K562 (cell line): ENCODE results near the gene MBOAT1. TPM values are rescaled to one million over a fixed set of nuclear protein-coding genes. Genes with fewer than 3 reads are reported as not detected.

Source experiments
- BCOR ChIP-seq: fragments of 450-650 bp; IDR thresholded peaks from 2 replicates; pipeline ENCODE4 v1.6.1; 2016
- CCAR2 ChIP-seq: fragments of 200-400 bp; formaldehyde crosslinking; IDR thresholded peaks from 2 replicates; pipeline ENCODE4 v1.6.1; 2017; ENCODE audit warnings: mild to moderate bottlenecking, low read depth, low read length
- CUX1 ChIP-seq: fragments of 200-800 bp; sonication (Bioruptor generic); IDR thresholded peaks from 2 replicates; pipeline ENCODE4 v1.6.1; 2016; ENCODE audit warnings: missing genetic modification characterization, missing compliant biosample characterization
- HDAC1 ChIP-seq, 2 experiments: fragments of 450-650 bp; IDR thresholded peaks; 2 replicates each; pipeline ENCODE4 v1.6.1; 2016 to 2017; ENCODE audit warnings: inconsistent platforms in 1 of 2, mild to moderate bottlenecking in 1 of 2, moderate library complexity in 1 of 2
- HDGF ChIP-seq: fragments of 450-650 bp; IDR thresholded peaks from 2 replicates; pipeline ENCODE4 v1.6.1; 2016
- HIVEP1 ChIP-seq: fragments of 250-450 bp; sonication (Bioruptor Pico); IDR thresholded peaks from 2 replicates; pipeline ENCODE4 v1.4.0; 2020; ENCODE audit warnings: mild to moderate bottlenecking
- MEF2D ChIP-seq: conservative IDR thresholded peaks from 2 replicates; pipeline ENCODE4 v1.6.1; 2016; ENCODE audit warnings: low read depth, missing genetic modification characterization, missing compliant biosample characterization
- NEUROD1 ChIP-seq: fragments of 150-350 bp; IDR thresholded peaks from 2 replicates; pipeline ENCODE4 v1.6.1; 2014; ENCODE audit warnings: borderline replicate concordance, low read length, low read depth; ENCODE audit not compliant: partially characterized antibody
- NONO ChIP-seq, 2 experiments: fragments of 200-400 bp in 1 of 2; fragments of 450-650 bp in 1 of 2; formaldehyde crosslinking in 1 of 2; IDR thresholded peaks; 2 replicates each; pipeline ENCODE4 v1.6.1; 2017; ENCODE audit warnings: low read depth in 2 of 2, mild to moderate bottlenecking in 2 of 2, moderate library complexity in 2 of 2, low read length in 1 of 2
- NR0B1 ChIP-seq: fragments of 450-650 bp; IDR thresholded peaks from one replicate; pipeline ENCODE4 v1.6.1; 2018; ENCODE audit warnings: mild to moderate bottlenecking, moderate library complexity; ENCODE audit not compliant: partially characterized antibody
- PRMT5 ChIP-seq: sonication (generic); formaldehyde crosslinking; IDR thresholded peaks from 2 replicates; pipeline ENCODE4 v1.5.0; 2020; ENCODE audit warnings: missing genetic modification reagents
- PTBP1 ChIP-seq: fragments of 200-400 bp; formaldehyde crosslinking; IDR thresholded peaks from 2 replicates; pipeline ENCODE4 v1.6.1; 2017; ENCODE audit warnings: low read depth, low read length
- RFX5 ChIP-seq: IDR thresholded peaks from 2 replicates; pipeline ENCODE4 v1.6.1; 2011; ENCODE audit warnings: low read depth, mild to moderate bottlenecking, improper control_type of control experiment, low read length
- SMAD4 ChIP-seq: fragments of 250-450 bp; sonication (Bioruptor Pico); conservative IDR thresholded peaks from 2 replicates; pipeline ENCODE4 v1.8.0; 2021; ENCODE audit warnings: inconsistent platforms, mild to moderate bottlenecking, moderate library complexity
- TRIM25 ChIP-seq: fragments of 450-650 bp; IDR thresholded peaks from 2 replicates; pipeline ENCODE4 v1.7.0; 2016; ENCODE audit warnings: borderline replicate concordance
- ZNF121 ChIP-seq: sonication (generic); formaldehyde crosslinking; conservative IDR thresholded peaks from 2 replicates; pipeline ENCODE4 v1.8.0; 2022; ENCODE audit warnings: missing genetic modification reagents
- ZNF140 ChIP-seq: fragments of 250-450 bp; sonication (Bioruptor Pico); IDR thresholded peaks from 2 replicates; pipeline ENCODE4 v1.8.0; 2021; ENCODE audit warnings: moderate library complexity, mild to moderate bottlenecking, inconsistent platforms
- ZNF224 ChIP-seq: sonication (generic); formaldehyde crosslinking; IDR thresholded peaks from 2 replicates; pipeline ENCODE4 v1.8.0; 2022; ENCODE audit warnings: mild to moderate bottlenecking, missing genetic modification reagents
- ZNF311 ChIP-seq: fragments of 250-450 bp; sonication (Bioruptor Pico); IDR thresholded peaks from 2 replicates; pipeline ENCODE4 v1.4.0; 2020; ENCODE audit warnings: mild to moderate bottlenecking, moderate library complexity
- polyA plus RNA-seq, 8 experiments: library from polyadenylated mRNA; depleted of rRNA in 4 of 8; stranded (reverse) in 5 of 8; unstranded in 3 of 8; fragments of >200 nt; fragmentation: Nextera tagmentation in 2 of 8; fragmentation: Illumina TruSeq in 1 of 8; extraction: Ambion mirVana in 2 of 8; extraction: Trizol in 1 of 8; gene quantifications; 2 replicates each; pipeline versions ENCODE4 v1.2.1 to v1.2.3, GENCODE V29; 2011 to 2014; ENCODE audit warnings: inconsistent platforms in 1 of 8, missing spikeins in 1 of 8
- total RNA-seq, 7 experiments: library from RNA; depleted of rRNA in 6 of 7; stranded (reverse); fragments of >200 nt in 6 of 7; fragmentation: Illumina TruSeq in 2 of 7; extraction: Trizol in 2 of 7; gene quantifications; 2 replicates each; pipeline versions ENCODE4 v1.2.1 to v1.2.3, GENCODE V29; 2011 to 2021; ENCODE audit warnings: low replicate concordance in 1 of 7
- TF ChIP-seq, protein P1 (sequence below): fragments of 450-650 bp; IDR thresholded peaks from 2 replicates; pipeline ENCODE4 v1.6.1; 2016; ENCODE audit warnings: missing biosample characterization, missing genetic modification characterization

The MBOAT1 gene
- total and polyA plus RNA-seq, 9 of the 15 experiments (the other 6 are each of a cell fraction or from before 2014, with no cell fraction given), result 0.13 to 16.5 (median 10.3) TPM

GRCh38 chr6:20213271-20213798, 1.1 kb upstream of the MBOAT1 start (continued):
- TF ChIP-seq TRIM25 (no peak), RFX5 (no peak), HIVEP1 (CRISPR knock-in tag) (no peak), PTBP1 (no peak), NEUROD1 (no peak), ZNF224 (no peak), ZNF140 (CRISPR knock-in tag) (no peak), HDGF (0 out of 2 replicates have a peak, but pooled peaks have one; percentile 64), PRMT5 (CRISPR knock-in tag) (no peak), NR0B1 (no peak), BCOR (peak; percentile 64), CUX1 (CRISPR knock-in tag) (peak; percentile 76; the same call in 1 of the 2 replicates), SMAD4 (CRISPR knock-in tag) (peak; percentile 85), HDAC1 (IDR thresholded peaks at IDR 0.05) (peak in 1 of 2 experiments; percentile 76; a peak in 2 of 4 replicates), ZNF311 (CRISPR knock-in tag) (no peak), CCAR2 (no peak), MEF2D (no peak), ZNF121 (no peak), NONO (IDR thresholded peaks at IDR 0.05; ENCODE audit: low read depth in 2 of 2, low read length in 1 of 2) (no peak)
- TF ChIP-seq, protein P1, sequence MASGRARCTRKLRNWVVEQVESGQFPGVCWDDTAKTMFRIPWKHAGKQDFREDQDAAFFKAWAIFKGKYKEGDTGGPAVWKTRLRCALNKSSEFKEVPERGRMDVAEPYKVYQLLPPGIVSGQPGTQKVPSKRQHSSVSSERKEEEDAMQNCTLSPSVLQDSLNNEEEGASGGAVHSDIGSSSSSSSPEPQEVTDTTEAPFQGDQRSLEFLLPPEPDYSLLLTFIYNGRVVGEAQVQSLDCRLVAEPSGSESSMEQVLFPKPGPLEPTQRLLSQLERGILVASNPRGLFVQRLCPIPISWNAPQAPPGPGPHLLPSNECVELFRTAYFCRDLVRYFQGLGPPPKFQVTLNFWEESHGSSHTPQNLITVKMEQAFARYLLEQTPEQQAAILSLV (tag), result 0 out of 2 replicates have a peak, but pooled peaks have one; percentile 56
